Measurements from ENCODE around the gene SAMM50. TPM values are rescaled to one million over a fixed set of nuclear protein-coding genes. Genes with fewer than 3 reads are reported as not detected.

Gene SAMM50
- total and polyA plus RNA-seq, 7 donors: 59.3 to 105 (median 80.0) TPM

DNA sequence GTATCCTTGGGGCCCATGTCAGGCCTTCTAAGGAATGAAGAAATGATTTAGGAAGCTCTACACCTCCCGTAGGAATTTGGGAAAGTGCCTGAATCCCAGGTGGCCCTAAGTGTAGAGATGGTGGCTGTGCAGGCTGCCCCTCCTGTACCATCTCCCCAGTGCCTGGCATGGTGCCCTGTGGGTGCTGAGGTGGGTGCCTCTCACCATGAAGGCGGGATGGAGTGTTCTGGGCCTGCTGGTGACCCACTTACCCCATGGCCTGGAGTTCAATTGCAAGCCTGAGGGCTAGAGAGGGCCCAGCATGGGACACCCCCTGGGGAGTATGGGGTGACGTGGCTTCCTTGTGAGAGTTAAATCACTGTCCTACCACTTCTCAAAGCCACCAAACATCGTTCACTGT, 19.8 kb downstream of the SAMM50 start:
- no peaks in the 10 kb centered on the region for H3K9me3 ChIP-seq
- H3K4me3 ChIP-seq: no peak overlapping the region
- ATAC-seq (no peak), DNase-seq (no peak)
- 68 to 93% (median 88%) methylated on average over 4 of the region's 4 CpGs for WGBS, 3 donors
- intact Hi-C loops (cut with DNase I): no loop called here
- H3K27me3 ChIP-seq (ENCODE audit: insufficient read depth in 3 of 3, low read length in 2 of 3): no peaks in the 10 kb centered on the region
- no peaks in the 10 kb centered on the region for H3K4me1 ChIP-seq
- H3K27ac ChIP-seq: no peak overlapping the region
- TF ChIP-seq, protein P1, sequence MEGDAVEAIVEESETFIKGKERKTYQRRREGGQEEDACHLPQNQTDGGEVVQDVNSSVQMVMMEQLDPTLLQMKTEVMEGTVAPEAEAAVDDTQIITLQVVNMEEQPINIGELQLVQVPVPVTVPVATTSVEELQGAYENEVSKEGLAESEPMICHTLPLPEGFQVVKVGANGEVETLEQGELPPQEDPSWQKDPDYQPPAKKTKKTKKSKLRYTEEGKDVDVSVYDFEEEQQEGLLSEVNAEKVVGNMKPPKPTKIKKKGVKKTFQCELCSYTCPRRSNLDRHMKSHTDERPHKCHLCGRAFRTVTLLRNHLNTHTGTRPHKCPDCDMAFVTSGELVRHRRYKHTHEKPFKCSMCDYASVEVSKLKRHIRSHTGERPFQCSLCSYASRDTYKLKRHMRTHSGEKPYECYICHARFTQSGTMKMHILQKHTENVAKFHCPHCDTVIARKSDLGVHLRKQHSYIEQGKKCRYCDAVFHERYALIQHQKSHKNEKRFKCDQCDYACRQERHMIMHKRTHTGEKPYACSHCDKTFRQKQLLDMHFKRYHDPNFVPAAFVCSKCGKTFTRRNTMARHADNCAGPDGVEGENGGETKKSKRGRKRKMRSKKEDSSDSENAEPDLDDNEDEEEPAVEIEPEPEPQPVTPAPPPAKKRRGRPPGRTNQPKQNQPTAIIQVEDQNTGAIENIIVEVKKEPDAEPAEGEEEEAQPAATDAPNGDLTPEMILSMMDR (IDR thresholded peaks at IDR 0.05): no peak
- peaks cover 15 to 98% of the 10 kb centered on the region in 2 donors for H3K36me3 ChIP-seq (ENCODE audit: insufficient read depth in 1 of 2, low read depth in 1 of 2)

DNA sequence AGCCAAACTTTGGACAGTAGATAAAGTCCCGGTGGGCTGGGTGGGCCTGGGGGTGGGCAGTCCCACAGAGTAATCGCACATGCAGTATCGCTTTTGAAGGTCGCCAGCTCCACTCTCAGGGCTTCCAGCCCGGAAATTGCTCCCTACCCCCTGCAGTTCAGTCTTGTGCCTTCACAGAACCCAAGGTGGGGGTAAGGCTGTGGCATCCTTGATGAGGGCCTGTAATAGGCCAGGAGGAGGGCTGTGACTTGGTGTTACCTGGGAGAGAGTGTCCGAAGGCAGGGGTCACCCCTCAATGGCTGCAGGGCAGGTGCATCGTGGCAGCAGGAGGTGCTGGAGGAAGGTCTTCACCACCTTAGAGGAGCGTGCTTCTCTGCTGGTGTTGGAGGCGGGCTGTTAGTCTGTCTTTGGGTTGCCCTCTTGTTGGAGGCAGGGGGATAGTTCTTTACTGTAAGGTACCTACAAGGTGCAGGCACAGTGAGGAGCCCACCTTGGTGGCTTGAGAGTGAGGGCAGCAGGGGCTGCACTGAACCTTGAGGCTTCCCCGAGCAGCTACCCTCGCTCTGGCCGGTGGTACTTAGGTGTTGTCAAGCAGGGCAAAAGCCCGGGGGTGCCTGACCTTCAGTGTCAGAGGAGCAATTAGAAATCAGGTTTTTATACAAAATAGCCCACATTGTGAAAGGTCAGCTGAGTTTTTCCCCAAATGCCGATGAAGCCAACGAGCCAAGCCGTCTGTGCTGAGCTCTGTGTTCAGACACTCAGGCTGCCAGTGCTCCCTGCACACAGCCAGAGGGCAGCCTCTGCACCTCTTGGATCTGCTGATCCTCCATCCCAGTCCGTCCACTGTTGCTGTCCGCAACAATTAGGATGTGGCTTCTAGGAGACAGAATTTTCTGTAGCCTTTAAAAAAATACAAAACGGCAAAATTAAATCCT, 21.9 kb downstream of the SAMM50 start:
- Histone ChIP-seq H3K27ac (no peak overlapping the region), H3K4me1 (no peaks in the 10 kb centered on the region), H3K36me3 (ENCODE audit: insufficient read depth in 1 of 2, low read depth in 1 of 2) (peaks cover 15 to 100% of the 10 kb centered on the region in 2 donors), H3K27me3 (ENCODE audit: insufficient read depth in 3 of 3, low read length in 2 of 3) (no peaks in the 10 kb centered on the region), H3K9me3 (no peaks in the 10 kb centered on the region), H3K4me3 (no peak overlapping the region)
- ATAC-seq: no peak
- DNase-seq: no peak
- intact Hi-C loops (cut with DNase I): no loop called here
- TF ChIP-seq, protein P1 (IDR thresholded peaks at IDR 0.05): no peak
- 87 to 90% (median 89%) methylated on average over 19 of the region's 19 CpGs for WGBS, 3 donors

DNA sequence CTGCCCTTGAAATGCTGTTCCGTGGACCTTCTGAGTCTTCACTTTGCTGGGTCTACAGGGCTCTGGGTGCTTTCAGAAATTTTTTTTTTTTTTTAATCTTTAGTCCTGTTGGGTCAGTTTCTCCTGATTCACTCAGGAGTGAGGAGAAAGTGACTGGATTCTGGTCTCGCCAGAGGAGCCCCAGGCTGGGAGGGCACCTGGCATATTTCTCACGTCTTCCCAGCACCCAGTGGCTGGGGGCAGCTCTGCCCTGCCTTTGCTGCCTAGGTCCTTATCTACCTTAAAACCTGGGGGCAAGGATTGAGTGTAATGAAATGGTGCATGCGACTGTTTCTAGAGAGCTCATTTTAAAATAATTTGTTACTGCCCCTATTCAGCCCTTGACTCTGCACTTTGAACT, 23.3 kb downstream of the SAMM50 start:
- intact Hi-C loops (cut with DNase I): no loop called here
- 90 to 94% (median 90%) methylated on average over 4 of the region's 4 CpGs for WGBS, 3 donors

DNA sequence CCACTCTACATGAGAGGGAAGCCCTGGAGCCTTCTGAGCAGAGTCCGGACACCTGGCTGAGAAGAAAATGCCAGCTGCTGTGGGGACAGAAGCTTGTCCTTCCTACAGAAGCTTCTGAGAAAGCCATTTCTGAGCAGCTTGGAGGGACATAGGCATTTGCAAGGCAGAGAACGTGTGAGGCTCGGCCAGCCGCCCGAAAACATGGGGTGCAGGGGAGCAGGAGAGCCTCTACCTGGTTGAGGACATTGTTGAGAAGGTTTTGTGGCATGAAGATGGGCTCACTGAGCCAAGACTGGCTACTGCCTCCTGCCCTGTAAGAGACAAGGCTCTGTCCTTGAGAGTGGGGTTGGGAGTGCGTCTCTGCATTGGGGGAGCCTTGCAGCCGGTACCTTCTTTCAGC, 25.3 kb downstream of the SAMM50 start:
- Histone ChIP-seq H3K27me3 (ENCODE audit: insufficient read depth in 3 of 3, low read length in 2 of 3) (no peaks in the 10 kb centered on the region), H3K4me1 (no peaks in the 10 kb centered on the region), H3K36me3 (ENCODE audit: insufficient read depth in 1 of 2, low read depth in 1 of 2) (peaks cover 15 to 100% of the 10 kb centered on the region in 2 donors), H3K27ac (no peak overlapping the region), H3K9me3 (no peaks in the 10 kb centered on the region), H3K4me3 (no peak overlapping the region)
- intact Hi-C loops (cut with DNase I): no loop called here
- DNase-seq (no peak), ATAC-seq (no peak)
- WGBS, 3 donors: 92 to 98% (median 97%) methylated on average over 7 of the region's 7 CpGs
- TF ChIP-seq, protein P1 (IDR thresholded peaks at IDR 0.05): no peak

More for the DNA sequence above, 23.3 kb downstream of the SAMM50 start:
- H3K36me3 ChIP-seq (ENCODE audit: insufficient read depth in 1 of 2, low read depth in 1 of 2): peaks cover 15 to 100% of the 10 kb centered on the region in 2 donors
- no peaks in the 10 kb centered on the region for H3K9me3 ChIP-seq
- H3K27me3 ChIP-seq (ENCODE audit: insufficient read depth in 3 of 3, low read length in 2 of 3): no peaks in the 10 kb centered on the region
- H3K4me1 ChIP-seq: no peaks in the 10 kb centered on the region
- no peak overlapping the region for H3K4me3 ChIP-seq
- DNase-seq: no peak
- no peak overlapping the region for H3K27ac ChIP-seq
- ATAC-seq: no peak
- TF ChIP-seq, protein P1 (IDR thresholded peaks at IDR 0.05): no peak
